NCI-H2029 (cell line): Measurements from ENCODE around the gene GAK.
"Not testable (repeated sequence)": the region's sequence is repeated elsewhere in the genome, so short reads cannot be mapped to it uniquely, and the experiment has no call there.

Experiments
- DNase-seq: peaks from one replicate; lab custom pipeline; 2025; lab: John Stamatoyannopoulos, UW

GAK gene

GRCh38 chr4:931960-932712 lies at the start of gene GAK, which contains the start of gene TMEM175:
TSS of gene GAK (minus strand) at chr4:932316. CDS start at chr4:932187, 129 bp downstream.
TSS of gene TMEM175 (plus strand) at chr4:932460. CDS start at chr4:947740, 15,280 bp downstream.
- peak; percentile 92 for DNase-seq

- DNase-seq, result no peak
Observed at GRCh38 chr4:978957-979701, 47.0 kb upstream of the GAK start.

GRCh38 chr4:976016-976415 lies 43.9 kb upstream of the GAK start:
- not testable (repeated sequence) for DNase-seq

GRCh38 chr4:974668-975067 lies 42.6 kb upstream of the GAK start:
- no peak for DNase-seq

- DNase-seq, result peak; percentile 11
Observed at GRCh38 chr4:973431-974397, 41.6 kb upstream of the GAK start, which contains the start of gene DGKQ. TSS of gene DGKQ (minus strand) at chr4:973569. CDS start at chr4:973482, 87 bp downstream.

GRCh38 chr4:972651-973424 lies 40.7 kb upstream of the GAK start:
- no peak for DNase-seq

- no peak for DNase-seq
Observed at GRCh38 chr4:971666-972500, 39.8 kb upstream of the GAK start.

GRCh38 chr4:970854-971520 lies 38.9 kb upstream of the GAK start:
- DNase-seq, result no peak

- no peak for DNase-seq
Observed at GRCh38 chr4:970046-970745, 38.1 kb upstream of the GAK start.

GRCh38 chr4:968621-969394 lies 36.7 kb upstream of the GAK start:
- no peak for DNase-seq

GRCh38 chr4:968221-968620 lies 36.1 kb upstream of the GAK start:
- DNase-seq, result no peak

- no peak for DNase-seq
Observed at GRCh38 chr4:967113-968104, 35.3 kb upstream of the GAK start.

GRCh38 chr4:966266-967112 lies 34.4 kb upstream of the GAK start:
- no peak for DNase-seq

- DNase-seq, result no peak
Observed at GRCh38 chr4:965766-966134, 33.6 kb upstream of the GAK start.

GRCh38 chr4:965048-965765 lies 33.1 kb upstream of the GAK start:
- no peak for DNase-seq
